ENCODE measurements around the gene NAA30.

Gene NAA30

DNA sequence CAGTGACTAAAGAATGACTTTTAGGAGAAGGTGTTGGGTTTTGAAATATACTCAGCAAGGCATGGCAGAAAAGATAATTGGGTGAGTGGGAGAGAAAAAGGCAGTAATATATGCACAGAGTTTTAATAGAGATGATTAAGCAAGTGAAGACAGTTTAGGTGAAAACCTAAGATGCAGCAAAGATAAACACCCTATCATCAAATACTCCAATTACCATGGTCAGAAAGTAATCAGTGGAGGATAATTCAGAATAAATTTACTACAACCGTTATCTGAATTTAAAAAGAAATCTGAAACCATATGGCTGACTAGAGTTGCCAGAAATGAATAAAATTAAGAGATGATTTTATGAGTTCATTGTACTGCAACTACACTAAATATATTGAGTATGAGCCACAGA, 26.8 kb downstream of the NAA30 start:
- H3K27ac ChIP-seq (ENCODE audit: poor library complexity, severe bottlenecking), result no peak overlapping the region
- no peaks in the 10 kb centered on the region for H3K4me1 ChIP-seq (ENCODE audit: insufficient read depth, poor library complexity, severe bottlenecking)
- no peaks in the 10 kb centered on the region for H3K27me3 ChIP-seq (ENCODE audit: insufficient read depth, poor library complexity, severe bottlenecking)
- no peaks in the 10 kb centered on the region for H3K9me3 ChIP-seq (ENCODE audit: severe bottlenecking)
- ATAC-seq (ENCODE audit: low read depth), result no peak
- TF ChIP-seq, protein P1, sequence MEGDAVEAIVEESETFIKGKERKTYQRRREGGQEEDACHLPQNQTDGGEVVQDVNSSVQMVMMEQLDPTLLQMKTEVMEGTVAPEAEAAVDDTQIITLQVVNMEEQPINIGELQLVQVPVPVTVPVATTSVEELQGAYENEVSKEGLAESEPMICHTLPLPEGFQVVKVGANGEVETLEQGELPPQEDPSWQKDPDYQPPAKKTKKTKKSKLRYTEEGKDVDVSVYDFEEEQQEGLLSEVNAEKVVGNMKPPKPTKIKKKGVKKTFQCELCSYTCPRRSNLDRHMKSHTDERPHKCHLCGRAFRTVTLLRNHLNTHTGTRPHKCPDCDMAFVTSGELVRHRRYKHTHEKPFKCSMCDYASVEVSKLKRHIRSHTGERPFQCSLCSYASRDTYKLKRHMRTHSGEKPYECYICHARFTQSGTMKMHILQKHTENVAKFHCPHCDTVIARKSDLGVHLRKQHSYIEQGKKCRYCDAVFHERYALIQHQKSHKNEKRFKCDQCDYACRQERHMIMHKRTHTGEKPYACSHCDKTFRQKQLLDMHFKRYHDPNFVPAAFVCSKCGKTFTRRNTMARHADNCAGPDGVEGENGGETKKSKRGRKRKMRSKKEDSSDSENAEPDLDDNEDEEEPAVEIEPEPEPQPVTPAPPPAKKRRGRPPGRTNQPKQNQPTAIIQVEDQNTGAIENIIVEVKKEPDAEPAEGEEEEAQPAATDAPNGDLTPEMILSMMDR (IDR thresholded peaks at IDR 0.05; ENCODE audit: poor library complexity, severe bottlenecking), result no peak
- DNase-seq (ENCODE audit: low spot score), result no peak
- H3K4me3 ChIP-seq (ENCODE audit: severe bottlenecking), result no peak overlapping the region
- H3K36me3 ChIP-seq (ENCODE audit: low read depth), result peaks cover 3% of the 10 kb centered on the region

GRCh38 chr14:57418999-57419398, 28.6 kb downstream of the NAA30 start:
- no peaks in the 10 kb centered on the region for H3K36me3 ChIP-seq (ENCODE audit: low read depth)
- no peaks in the 10 kb centered on the region for H3K9me3 ChIP-seq (ENCODE audit: severe bottlenecking)
- H3K27me3 ChIP-seq (ENCODE audit: insufficient read depth, poor library complexity, severe bottlenecking), result no peaks in the 10 kb centered on the region
- no peaks in the 10 kb centered on the region for H3K4me1 ChIP-seq (ENCODE audit: insufficient read depth, poor library complexity, severe bottlenecking)
- DNase-seq (ENCODE audit: low spot score) (no peak), ATAC-seq (ENCODE audit: low read depth) (no peak)
- TF ChIP-seq, protein P1 (IDR thresholded peaks at IDR 0.05; ENCODE audit: poor library complexity, severe bottlenecking), result no peak
- no peak overlapping the region for H3K27ac ChIP-seq (ENCODE audit: poor library complexity, severe bottlenecking)
- no peak overlapping the region for H3K4me3 ChIP-seq (ENCODE audit: severe bottlenecking)

DNA sequence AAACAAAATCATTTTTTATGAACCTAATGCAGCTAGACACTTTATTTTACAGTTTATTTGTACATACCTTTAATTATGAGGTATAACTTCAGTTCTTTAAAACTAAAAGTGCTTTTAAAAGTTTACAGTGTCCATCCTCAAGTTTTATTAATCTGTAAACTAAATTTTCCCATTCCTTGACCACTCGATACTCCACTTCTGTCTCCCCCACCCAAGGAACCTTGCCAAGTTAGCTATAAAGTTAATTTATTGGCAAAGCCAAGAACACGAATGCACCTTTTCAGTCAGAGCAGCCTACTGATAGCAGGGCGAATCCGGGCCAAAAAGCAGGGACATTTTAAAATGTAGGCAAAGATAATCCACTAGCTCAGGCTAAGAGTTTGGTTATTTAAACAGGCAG, 29.6 kb downstream of the NAA30 start:
- H3K9me3 ChIP-seq (ENCODE audit: severe bottlenecking), result no peaks in the 10 kb centered on the region
- H3K4me3 ChIP-seq (ENCODE audit: severe bottlenecking), result no peak overlapping the region
- DNase-seq (ENCODE audit: low spot score) (no peak), ATAC-seq (ENCODE audit: low read depth) (no peak)
- TF ChIP-seq, protein P1 (IDR thresholded peaks at IDR 0.05; ENCODE audit: poor library complexity, severe bottlenecking), result no peak
- no peaks in the 10 kb centered on the region for H3K27me3 ChIP-seq (ENCODE audit: insufficient read depth, poor library complexity, severe bottlenecking)
- no peaks in the 10 kb centered on the region for H3K4me1 ChIP-seq (ENCODE audit: insufficient read depth, poor library complexity, severe bottlenecking)
- no peaks in the 10 kb centered on the region for H3K36me3 ChIP-seq (ENCODE audit: low read depth)
- no peak overlapping the region for H3K27ac ChIP-seq (ENCODE audit: poor library complexity, severe bottlenecking)

GRCh38 chr14:57420986-57421385, 30.6 kb downstream of the NAA30 start:
- ATAC-seq (ENCODE audit: low read depth) (peak; percentile 46; the same call in 1 of the 3 replicates), DNase-seq (ENCODE audit: low spot score) (no peak)
- Histone ChIP-seq H3K4me1 (ENCODE audit: insufficient read depth, poor library complexity, severe bottlenecking) (no peaks in the 10 kb centered on the region), H3K27me3 (ENCODE audit: insufficient read depth, poor library complexity, severe bottlenecking) (no peaks in the 10 kb centered on the region), H3K4me3 (ENCODE audit: severe bottlenecking) (no peak overlapping the region), H3K27ac (ENCODE audit: poor library complexity, severe bottlenecking) (no peak overlapping the region), H3K9me3 (ENCODE audit: severe bottlenecking) (no peaks in the 10 kb centered on the region), H3K36me3 (ENCODE audit: low read depth) (no peaks in the 10 kb centered on the region)
- TF ChIP-seq, protein P1 (IDR thresholded peaks at IDR 0.05; ENCODE audit: poor library complexity, severe bottlenecking), result no peak

- Histone ChIP-seq H3K4me1 (ENCODE audit: insufficient read depth, poor library complexity, severe bottlenecking) (no peaks in the 10 kb centered on the region), H3K36me3 (ENCODE audit: low read depth) (no peaks in the 10 kb centered on the region), H3K4me3 (ENCODE audit: severe bottlenecking) (no peak overlapping the region), H3K27me3 (ENCODE audit: insufficient read depth, poor library complexity, severe bottlenecking) (no peaks in the 10 kb centered on the region), H3K9me3 (ENCODE audit: severe bottlenecking) (no peaks in the 10 kb centered on the region), H3K27ac (ENCODE audit: poor library complexity, severe bottlenecking) (no peak overlapping the region)
- DNase-seq (ENCODE audit: low spot score) (no peak), ATAC-seq (ENCODE audit: low read depth) (no peak)
- TF ChIP-seq, protein P1 (IDR thresholded peaks at IDR 0.05; ENCODE audit: poor library complexity, severe bottlenecking), result peak; percentile 24
Observed at GRCh38 chr14:57435923-57436322, 45.5 kb downstream of the NAA30 start.

Data from RWPE2 (cell line).